IMR-90 (cell line): Measurements from ENCODE around the gene GRID2IP.

Experiments
- FOS ChIP-seq: fragments of 150-350 bp; IDR thresholded peaks from 2 replicates; pipeline ENCODE4 v1.6.1; 2016; ENCODE audit warnings: low read depth, low read length
- MXI1 ChIP-seq: IDR thresholded peaks from 2 replicates; pipeline ENCODE4 v1.6.1; 2012; ENCODE audit warnings: low read depth, mild to moderate bottlenecking, low read length, moderate library complexity, borderline replicate concordance
- POLR2A ChIP-seq: IDR thresholded peaks from 2 replicates; pipeline ENCODE4 v1.6.1; 2012; ENCODE audit warnings: mild to moderate bottlenecking, low read depth, low read length
- RAD21 ChIP-seq: IDR thresholded peaks from 2 replicates; pipeline ENCODE4 v1.6.1; 2012; ENCODE audit warnings: low read length, improper control_type of control experiment
- TF ChIP-seq, protein P1 (sequence below): conservative IDR thresholded peaks from 2 replicates; pipeline ENCODE4 v1.5.1; 2012; ENCODE audit warnings: mild to moderate bottlenecking, low read depth, low read length, improper control_type of control experiment
- TF ChIP-seq, protein P2 (sequence below): fragments of 150-350 bp; IDR thresholded peaks from 2 replicates; pipeline ENCODE4 v1.6.1; 2017; ENCODE audit warnings: mild to moderate bottlenecking, antibody characterized with exemption, low read length, low read depth

DNA sequence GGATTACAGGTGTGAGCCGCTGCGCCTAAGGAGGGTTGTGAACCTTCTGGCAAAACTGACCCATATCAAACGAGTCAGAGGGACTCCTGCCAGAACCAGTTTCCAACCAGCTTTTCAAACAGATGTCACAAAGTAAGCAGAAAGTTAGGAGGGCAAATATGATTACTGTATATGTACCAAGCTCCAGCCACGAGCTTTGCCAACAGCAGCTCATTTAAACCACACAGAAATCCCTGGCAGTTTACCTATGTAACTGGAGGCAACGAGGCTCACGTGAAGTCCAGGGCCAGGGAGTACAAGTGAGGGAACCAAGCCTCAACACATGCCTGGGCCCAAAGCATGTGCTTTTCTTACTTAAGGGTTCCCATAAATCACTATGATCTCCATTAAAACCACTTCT lies 91.0 kb downstream of the GRID2IP start:
- TF ChIP-seq, protein P1, sequence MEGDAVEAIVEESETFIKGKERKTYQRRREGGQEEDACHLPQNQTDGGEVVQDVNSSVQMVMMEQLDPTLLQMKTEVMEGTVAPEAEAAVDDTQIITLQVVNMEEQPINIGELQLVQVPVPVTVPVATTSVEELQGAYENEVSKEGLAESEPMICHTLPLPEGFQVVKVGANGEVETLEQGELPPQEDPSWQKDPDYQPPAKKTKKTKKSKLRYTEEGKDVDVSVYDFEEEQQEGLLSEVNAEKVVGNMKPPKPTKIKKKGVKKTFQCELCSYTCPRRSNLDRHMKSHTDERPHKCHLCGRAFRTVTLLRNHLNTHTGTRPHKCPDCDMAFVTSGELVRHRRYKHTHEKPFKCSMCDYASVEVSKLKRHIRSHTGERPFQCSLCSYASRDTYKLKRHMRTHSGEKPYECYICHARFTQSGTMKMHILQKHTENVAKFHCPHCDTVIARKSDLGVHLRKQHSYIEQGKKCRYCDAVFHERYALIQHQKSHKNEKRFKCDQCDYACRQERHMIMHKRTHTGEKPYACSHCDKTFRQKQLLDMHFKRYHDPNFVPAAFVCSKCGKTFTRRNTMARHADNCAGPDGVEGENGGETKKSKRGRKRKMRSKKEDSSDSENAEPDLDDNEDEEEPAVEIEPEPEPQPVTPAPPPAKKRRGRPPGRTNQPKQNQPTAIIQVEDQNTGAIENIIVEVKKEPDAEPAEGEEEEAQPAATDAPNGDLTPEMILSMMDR, result no peak
- TF ChIP-seq POLR2A (no peak), FOS (no peak), MXI1 (no peak), RAD21 (no peak)
- TF ChIP-seq, protein P2, sequence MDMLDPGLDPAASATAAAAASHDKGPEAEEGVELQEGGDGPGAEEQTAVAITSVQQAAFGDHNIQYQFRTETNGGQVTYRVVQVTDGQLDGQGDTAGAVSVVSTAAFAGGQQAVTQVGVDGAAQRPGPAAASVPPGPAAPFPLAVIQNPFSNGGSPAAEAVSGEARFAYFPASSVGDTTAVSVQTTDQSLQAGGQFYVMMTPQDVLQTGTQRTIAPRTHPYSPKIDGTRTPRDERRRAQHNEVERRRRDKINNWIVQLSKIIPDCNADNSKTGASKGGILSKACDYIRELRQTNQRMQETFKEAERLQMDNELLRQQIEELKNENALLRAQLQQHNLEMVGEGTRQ, result no peak
